Stimulated activated CD4-positive, alpha-beta T cell treated with anti-CD3 and anti-CD28 coated beads, Interleukin-1b, Interleukin-23, amount 100 ng/mL, for 24 hours (primary cell): ENCODE results near the gene CERS3.

Experiments used
- DNase-seq, 4 experiments: peaks; one replicate each; pipeline ENCODE4 v3.0.0-alpha.2; 2020; ENCODE audit warnings: low read depth in 4 of 4, low spot score in 1 of 4

Gene CERS3

DNA sequence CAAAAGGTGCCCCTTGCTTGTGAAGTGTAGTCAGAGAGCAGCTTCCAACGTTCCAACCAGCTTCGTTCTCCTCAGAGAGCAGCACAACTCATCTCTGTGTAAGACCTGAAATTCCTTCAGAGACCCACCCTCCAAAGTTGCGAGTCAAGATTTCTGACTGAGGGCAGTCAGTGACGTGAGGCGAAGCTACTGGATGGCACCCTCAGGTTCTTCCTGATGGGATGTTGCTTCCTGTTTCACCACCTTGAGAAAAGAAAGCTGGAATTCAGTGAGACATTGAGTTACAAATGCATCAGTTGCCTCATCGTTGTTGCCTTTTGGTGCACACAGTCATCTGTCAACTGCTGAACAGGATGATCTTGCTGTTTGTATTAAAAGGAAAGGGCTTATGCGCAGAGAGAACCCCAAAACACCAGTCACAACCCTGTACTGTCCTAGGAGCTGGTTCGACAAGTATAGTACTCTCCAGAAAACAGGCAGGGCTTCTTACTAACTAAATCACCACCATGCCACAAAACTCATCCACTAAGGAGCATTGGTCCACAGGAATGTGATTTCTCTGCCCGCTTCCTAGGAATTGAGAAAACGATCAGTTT, at the start of gene CERS3:
Gene CERS3 (minus strand): TSS at position 118 of the 596 bp plus-strand sequence. CDS start 27,101 bp downstream, outside the sequence.
- no peak for DNase-seq

GRCh38 chr15:100573526-100573925, 44.8 kb upstream of the CERS3 start:
- DNase-seq = no peak

DNA sequence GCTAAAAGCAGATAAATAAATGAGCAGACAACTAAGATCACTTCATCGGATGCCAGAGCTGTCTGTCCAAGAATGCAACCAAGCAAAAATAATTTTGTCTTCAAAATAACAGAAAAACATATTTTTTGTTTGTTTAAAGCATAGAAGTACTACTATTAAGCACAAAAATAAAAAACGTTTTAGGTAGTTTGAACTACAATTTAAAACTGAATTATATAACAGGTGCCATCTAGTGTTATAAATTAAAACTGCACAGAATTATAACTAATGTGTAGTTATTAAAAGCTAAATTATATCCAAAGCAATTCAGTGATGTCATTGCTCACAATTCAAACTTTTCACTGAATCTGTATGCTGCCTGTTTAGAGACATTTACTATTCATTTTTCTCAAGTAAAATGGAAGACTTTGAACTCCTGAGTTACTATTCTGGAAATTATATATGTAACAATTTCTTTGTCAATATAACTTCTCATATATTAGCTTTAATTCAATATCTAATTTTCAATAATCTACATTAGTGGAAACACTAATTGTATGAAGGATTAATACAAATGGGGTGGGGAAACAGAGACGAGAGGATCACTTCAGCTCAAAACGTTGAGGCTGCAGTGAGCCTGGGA, 43.7 kb upstream of the CERS3 start:
- no peak for DNase-seq

DNA sequence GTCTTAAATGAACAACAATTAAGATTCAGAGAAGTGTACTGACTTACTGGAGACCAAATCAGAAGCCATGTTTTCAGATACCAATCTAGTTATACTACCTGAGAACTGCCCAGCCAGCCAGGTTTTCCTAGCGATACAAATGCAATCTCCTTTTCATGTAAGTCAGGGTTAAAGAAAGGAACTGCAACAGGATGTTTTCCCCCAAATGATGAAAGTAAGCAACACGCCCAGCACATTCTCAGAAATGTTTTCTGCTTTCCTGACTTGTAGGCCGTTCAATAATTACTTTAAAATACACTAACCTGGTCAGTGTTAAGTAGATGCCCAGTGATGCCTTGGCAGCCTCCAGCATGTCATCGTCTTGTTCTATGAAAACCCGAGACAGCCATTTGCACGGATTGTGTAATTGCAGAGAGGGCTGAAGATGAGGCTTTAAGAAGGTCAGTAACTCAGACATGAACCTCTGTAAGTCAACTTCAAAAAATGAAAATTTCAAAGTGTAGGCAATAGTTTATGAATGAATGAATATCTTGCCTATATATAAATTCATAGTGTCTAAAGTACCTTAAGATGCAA, 42.9 kb upstream of the CERS3 start:
- DNase-seq = no peak

- DNase-seq = no peak
Measured at GRCh38 chr15:100570735-100571313, 42.1 kb upstream of the CERS3 start.

DNA sequence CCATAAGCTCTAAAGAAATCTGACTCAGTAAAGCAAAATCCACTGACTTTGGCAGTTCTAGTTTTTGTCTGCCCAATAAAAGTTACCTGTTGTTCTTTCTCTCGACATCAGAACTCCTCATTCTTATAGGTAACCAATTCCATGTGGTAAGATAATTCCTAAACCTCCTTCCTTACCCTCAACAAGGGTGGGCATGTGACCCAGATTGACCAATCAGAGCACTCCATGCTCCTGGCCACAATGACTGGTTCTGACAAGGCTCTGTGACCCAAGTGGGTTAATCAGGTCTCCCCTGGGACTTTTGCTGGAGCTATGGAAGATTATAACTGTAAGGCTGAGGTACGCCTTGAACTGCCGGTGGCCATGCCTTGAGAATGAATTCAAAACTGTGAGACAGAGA, 41.5 kb upstream of the CERS3 start:
- DNase-seq = no peak

GRCh38 chr15:100569391-100569790, 40.6 kb upstream of the CERS3 start:
- DNase-seq = no peak

- DNase-seq = no peak
Measured at GRCh38 chr15:100566850-100567628, 38.3 kb upstream of the CERS3 start.

- no peak for DNase-seq
Measured at GRCh38 chr15:100565591-100565990, 36.8 kb upstream of the CERS3 start.

GRCh38 chr15:100560323-100560722, 31.6 kb upstream of the CERS3 start:
- DNase-seq = no peak

- DNase-seq = no peak
Measured at GRCh38 chr15:100559330-100559729, 30.6 kb upstream of the CERS3 start.

- DNase-seq = no peak
Measured at GRCh38 chr15:100558771-100559254, 30.1 kb upstream of the CERS3 start.

DNA sequence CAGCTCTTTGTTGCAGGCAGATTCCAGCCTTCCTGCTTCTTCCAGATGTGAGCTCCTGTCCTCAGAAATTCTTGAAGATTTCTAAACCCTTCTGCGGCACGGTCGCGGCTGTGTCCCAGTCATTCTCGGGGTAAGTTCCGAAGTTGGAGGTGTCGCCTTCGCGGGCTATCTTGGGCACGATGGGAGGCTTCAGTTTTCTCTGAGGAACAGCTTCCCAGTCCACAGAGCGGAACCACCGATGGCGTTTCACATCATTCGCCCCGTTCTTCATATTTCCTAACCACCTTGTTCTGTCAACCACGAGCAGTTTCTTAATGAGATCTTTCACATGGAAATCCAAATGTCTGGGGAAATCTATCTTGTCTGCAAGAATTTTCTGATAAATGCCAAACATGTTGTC, 24.7 kb upstream of the CERS3 start:
- no peak for DNase-seq

- DNase-seq = no peak
Measured at GRCh38 chr15:100547961-100548360, 19.2 kb upstream of the CERS3 start.

GRCh38 chr15:100544946-100545345, 16.2 kb upstream of the CERS3 start:
- DNase-seq = no peak

DNA sequence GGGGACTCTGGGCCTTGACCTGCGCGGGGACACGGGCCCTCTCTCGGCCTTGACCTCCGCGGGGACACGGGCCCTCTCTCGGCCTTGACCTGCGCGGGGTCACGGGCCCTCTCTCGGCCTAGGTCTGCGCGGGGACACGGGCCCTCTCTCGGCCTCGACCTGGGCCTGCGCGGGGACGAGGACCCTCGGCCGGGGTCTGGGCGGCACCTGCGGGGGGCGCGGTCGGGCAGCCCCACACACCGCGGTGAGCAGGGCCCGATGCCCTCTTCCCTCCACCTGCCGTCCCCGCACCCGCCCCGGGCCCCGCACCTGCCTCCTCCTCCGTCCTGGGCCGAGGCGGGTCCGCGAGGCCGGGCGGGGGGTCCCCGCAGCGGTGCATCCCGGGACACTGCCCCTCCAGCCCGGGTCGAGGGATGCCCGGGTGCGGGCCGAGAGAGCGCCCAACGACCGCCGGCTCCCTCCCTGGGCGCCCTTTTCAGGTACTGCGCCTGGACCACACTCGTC, 15.6 kb upstream of the CERS3 start:
- DNase-seq = no peak

GRCh38 chr15:100542290-100542689, 13.5 kb upstream of the CERS3 start:
- DNase-seq = no peak

DNA sequence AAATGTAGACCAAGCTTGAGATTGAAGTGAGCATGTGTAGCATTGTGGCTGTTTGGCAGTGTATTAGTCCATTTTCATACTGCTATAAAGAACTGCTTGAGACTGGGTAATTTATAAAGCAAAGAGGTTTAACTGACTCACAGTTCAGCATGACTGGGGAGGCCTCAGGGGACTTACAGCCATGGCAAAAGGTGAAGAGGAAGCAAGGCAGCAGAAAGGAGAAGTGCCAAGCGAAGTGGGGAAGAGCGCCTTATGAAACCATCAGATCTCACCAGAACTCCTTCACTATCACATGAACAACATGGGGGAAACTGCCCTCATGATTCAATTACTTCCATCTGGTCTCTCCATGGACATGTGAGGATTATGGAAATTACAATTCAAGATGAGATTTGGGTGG, 8.6 kb upstream of the CERS3 start:
- DNase-seq = no peak

GRCh38 chr15:100536733-100537132, 8.0 kb upstream of the CERS3 start:
- DNase-seq = no peak

GRCh38 chr15:100533886-100534285, 5.1 kb upstream of the CERS3 start:
- DNase-seq = no peak

DNA sequence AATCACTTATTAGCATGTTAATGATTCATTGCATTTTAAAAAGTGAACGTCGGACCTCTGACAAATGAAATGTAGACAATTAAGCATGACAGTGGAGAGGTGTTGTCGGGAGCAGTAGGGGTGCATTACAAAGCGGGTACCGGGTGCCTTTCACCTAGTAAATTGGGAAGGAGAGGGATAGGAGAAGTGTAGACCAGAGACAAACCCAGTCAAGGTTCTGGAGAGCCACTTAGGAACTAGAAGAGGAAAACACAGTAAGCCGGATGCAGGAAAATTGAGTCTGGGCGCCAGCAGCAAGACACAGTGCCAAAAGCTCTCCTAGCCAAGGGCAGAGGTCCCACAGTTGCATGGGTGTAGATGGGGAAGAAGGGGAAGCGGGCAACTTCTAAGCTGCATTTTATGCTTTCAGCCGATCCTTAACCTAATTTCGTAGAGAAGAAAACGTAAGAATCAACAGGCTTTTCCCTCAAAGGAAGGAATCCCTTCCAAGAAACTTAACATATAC, 3.1 kb upstream of the CERS3 start:
- no peak for DNase-seq
